ENCODE results near the gene CDH22.

Gene CDH22

GRCh38 chr20:46131396-46131795, 176.9 kb downstream of the CDH22 start:
- H3K27ac ChIP-seq: no peak overlapping the region
- ChIA-PET POLR2A (ENCODE audit: low non-redundant PET) (no interaction called here), CTCF (interaction anchor here (1.0 to 3.9 kb wide), 9 partner anchors 20 to 276 kb away, joined by 5 to 47 read pairs (median 14); partner anchors contain the start of gene ELMO2)
- no peak for DNase-seq (ENCODE audit: low spot score)
- TF ChIP-seq, protein P1, sequence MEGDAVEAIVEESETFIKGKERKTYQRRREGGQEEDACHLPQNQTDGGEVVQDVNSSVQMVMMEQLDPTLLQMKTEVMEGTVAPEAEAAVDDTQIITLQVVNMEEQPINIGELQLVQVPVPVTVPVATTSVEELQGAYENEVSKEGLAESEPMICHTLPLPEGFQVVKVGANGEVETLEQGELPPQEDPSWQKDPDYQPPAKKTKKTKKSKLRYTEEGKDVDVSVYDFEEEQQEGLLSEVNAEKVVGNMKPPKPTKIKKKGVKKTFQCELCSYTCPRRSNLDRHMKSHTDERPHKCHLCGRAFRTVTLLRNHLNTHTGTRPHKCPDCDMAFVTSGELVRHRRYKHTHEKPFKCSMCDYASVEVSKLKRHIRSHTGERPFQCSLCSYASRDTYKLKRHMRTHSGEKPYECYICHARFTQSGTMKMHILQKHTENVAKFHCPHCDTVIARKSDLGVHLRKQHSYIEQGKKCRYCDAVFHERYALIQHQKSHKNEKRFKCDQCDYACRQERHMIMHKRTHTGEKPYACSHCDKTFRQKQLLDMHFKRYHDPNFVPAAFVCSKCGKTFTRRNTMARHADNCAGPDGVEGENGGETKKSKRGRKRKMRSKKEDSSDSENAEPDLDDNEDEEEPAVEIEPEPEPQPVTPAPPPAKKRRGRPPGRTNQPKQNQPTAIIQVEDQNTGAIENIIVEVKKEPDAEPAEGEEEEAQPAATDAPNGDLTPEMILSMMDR (conservative IDR thresholded peaks at IDR 0.05; ENCODE audit: low read depth): no peak

DNA sequence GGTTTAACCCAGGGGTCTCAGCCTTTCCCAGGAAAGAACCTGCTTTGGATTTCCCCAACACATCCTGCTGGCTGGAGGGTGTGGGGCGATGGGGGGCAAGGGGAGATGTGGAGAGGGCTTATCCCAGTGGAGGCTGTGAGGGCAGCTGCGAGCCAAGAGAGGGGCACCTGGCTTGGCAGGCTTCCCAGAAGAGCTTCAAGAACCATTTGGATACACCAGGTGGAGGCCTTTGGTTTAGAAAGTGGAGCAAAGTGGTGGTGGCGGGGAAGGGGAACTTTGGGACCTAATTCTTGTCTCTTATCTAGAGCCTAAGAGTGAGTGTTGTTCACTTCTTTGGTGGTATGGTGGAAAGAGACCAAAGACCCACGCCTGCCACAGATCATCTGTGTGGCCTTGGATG, 177.8 kb downstream of the CDH22 start:
- H3K27ac ChIP-seq: no peak overlapping the region
- CTCF ChIA-PET: interaction anchor here (1.0 to 3.8 kb wide), 4 partner anchors 11 to 218 kb away, joined by 3 to 33 read pairs (median 6); no protein-coding TSS in a partner anchor
- no peak for DNase-seq (ENCODE audit: low spot score)
- POLR2A ChIA-PET (ENCODE audit: low non-redundant PET): no interaction called here
- TF ChIP-seq, protein P1 (conservative IDR thresholded peaks at IDR 0.05; ENCODE audit: low read depth): no peak

DNA sequence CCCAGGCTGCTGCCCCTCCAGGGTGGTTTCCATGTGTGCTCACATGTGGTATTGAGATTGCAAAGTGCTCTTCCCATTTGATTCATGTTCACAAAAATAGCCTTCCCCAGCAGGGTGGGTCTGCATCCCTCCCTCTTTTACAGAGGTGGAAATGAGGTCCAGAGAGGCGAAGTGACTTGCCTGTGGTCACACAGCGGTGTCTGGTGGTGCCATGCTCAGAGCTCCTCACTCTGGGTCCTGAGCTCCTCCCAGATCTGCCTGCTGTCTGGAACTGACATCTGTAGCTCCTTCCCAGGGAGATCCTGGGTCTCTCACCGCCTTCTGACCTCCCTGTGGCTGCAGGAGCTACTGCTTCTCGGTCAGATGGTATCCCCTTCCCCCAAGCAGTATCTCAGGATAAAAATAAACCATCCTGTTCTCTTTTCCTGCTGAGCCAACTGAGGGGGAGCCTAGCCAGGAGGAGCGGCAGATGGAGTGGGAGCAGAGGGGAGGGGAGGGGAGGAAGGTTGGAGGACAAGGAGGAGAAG, 178.3 kb downstream of the CDH22 start:
- TF ChIP-seq, protein P1 (conservative IDR thresholded peaks at IDR 0.05; ENCODE audit: low read depth): no peak
- CTCF ChIA-PET: interaction anchor here (0.6 to 3.8 kb wide), 8 partner anchors 11 to 308 kb away, joined by 3 to 33 read pairs (median 4); no protein-coding TSS in a partner anchor
- DNase-seq (ENCODE audit: low spot score): no peak
- H3K27ac ChIP-seq: no peak overlapping the region
- POLR2A ChIA-PET (ENCODE audit: low non-redundant PET): no interaction called here

DNA sequence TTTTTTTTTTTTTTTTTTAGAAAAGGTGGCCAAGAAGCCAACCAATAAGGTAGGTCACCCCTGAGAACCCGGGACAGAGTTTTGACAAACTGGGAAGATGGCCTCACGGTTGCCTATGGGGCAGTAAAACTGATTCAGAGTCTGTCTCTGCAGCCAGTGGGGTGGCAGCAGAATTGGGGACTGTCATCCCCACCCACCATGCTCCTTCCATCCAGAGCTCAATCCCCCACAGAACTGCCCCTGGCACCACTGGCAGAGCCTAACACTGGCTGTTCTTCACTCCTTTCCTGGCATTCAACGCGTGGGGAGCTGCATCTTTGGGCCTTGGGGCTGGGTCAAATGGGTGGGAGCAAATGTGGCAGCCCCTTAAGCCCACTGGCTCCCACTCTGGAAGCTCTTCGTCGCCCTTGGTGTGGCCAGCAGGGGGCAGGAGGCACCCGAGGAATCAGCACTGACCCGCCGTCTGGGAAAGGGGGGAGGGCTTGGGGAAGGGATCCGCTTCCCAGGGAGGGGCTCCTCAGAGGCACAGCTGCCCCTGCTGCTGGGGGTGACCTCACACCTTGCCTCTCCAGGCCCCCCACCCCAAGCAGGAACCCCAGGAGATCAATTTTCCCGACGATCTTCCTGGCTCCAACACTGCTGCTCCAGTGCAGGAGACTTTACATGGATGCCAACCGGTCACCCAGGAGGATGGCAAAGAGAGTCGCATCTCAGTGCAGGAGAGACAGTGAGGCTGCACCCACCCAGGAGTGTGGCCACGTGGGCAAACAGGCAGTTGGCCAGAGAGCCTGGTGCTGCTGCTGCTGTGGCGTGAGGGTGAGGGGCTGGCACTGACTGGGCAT, 179.8 kb downstream of the CDH22 start:
- no peak overlapping the region for H3K27ac ChIP-seq
- CTCF ChIA-PET: interaction anchor here (0.6 to 3.8 kb wide), 18 partner anchors 8 to 1028 kb away, joined by 3 to 33 read pairs (median 4); partner anchors contain the start of gene KCNS1
- DNase-seq (ENCODE audit: low spot score): no peak

DNA sequence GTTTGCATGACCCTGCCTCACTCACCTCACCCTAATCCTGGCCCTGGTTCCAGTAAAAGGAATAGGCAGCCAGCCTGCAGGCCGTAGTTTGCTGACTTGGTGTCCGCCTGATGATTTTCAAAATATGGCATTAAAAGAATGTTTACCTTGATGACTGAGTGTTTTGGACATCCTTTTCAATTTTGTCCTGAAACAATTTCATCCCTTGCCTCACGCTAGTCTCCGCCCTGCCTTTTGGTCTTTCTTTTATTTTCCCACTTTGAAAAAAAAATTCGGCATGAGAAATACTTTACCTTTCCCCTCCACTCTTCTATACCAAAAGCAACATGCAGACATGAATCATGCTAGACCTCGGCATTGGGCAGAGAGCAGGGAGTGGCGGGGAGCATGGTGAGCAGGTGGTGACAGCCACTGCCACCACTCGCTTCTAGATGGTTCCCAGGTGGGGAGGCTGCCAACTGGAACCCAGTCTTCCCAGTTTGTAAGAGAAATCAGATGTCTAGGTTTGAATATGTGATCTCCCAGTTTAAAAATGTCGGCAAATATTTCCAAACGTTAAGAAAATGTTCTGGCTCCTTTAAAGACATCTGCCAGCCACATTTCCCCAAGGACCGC, 180.8 kb downstream of the CDH22 start:
- no peak for DNase-seq (ENCODE audit: low spot score)
- CTCF ChIA-PET: interaction anchor here (3.0 to 3.8 kb wide), 2 partner anchors 48 to 221 kb away, joined by 14 to 33 read pairs; no protein-coding TSS in a partner anchor
- H3K27ac ChIP-seq: no peak overlapping the region
- POLR2A ChIA-PET (ENCODE audit: low non-redundant PET): no interaction called here
- TF ChIP-seq, protein P1 (conservative IDR thresholded peaks at IDR 0.05; ENCODE audit: low read depth): no peak

More for the DNA sequence above, 179.8 kb downstream of the CDH22 start:
- POLR2A ChIA-PET (ENCODE audit: low non-redundant PET): no interaction called here
- TF ChIP-seq, protein P1 (conservative IDR thresholded peaks at IDR 0.05; ENCODE audit: low read depth): peak; percentile 65

DNA sequence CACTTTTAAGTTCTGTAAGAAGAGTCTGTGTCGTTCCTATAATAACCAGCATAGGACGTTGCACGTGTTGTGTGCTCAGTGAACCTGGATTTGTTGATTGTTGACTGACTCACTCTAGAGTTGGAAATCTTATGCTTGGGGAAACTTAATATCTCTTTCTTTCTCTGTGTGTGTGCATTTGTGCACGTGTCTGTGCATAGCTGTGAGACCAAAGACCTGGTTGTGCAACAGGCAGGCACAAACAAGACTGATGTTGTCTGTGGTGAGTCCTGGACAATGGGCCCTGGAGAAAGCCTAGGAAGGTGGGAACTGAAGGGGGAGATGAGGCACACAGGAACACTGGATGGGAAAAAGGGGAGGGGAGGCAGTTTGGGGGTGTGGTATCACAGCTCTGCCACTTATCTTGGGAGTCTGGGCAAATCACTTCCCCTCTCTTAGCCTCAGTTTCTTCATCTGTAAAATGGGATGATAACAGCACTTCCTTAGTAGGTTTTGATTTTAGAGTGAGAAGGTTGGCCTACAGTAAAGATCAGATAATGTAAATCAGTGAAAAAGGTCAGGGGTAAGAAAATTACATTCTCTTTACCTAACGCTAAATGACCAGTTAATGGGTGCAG, 181.8 kb downstream of the CDH22 start:
- DNase-seq (ENCODE audit: low spot score): no peak
- CTCF ChIA-PET: interaction anchor here (0.6 to 3.0 kb wide), 3 partner anchors 21 to 76 kb away, joined by 3 to 14 read pairs (median 4); no protein-coding TSS in a partner anchor
- H3K27ac ChIP-seq: no peak overlapping the region
- TF ChIP-seq, protein P1 (conservative IDR thresholded peaks at IDR 0.05; ENCODE audit: low read depth): no peak
- POLR2A ChIA-PET (ENCODE audit: low non-redundant PET): no interaction called here
